ENCODE measurements around the gene EYS.

DNA sequence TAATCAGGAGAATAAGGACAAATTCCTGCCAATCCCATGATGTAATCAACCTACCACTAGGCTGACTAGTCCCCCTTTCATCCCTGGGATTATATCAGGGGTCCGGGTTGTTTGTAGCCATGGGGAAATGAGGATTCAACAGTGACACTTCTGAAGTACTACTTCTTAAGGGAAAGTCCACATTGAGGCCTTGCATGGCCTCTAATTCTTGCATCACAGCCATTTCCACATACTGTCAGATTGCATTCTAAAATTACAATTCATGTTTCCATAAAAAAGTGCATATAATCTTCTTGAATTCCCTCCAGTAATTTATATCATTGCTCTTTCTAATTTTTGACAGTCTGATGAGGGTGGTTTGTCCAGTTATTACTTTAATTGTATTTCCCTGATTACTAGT is 1887.2 kb downstream of the EYS start:
- TF ChIP-seq, protein P1, sequence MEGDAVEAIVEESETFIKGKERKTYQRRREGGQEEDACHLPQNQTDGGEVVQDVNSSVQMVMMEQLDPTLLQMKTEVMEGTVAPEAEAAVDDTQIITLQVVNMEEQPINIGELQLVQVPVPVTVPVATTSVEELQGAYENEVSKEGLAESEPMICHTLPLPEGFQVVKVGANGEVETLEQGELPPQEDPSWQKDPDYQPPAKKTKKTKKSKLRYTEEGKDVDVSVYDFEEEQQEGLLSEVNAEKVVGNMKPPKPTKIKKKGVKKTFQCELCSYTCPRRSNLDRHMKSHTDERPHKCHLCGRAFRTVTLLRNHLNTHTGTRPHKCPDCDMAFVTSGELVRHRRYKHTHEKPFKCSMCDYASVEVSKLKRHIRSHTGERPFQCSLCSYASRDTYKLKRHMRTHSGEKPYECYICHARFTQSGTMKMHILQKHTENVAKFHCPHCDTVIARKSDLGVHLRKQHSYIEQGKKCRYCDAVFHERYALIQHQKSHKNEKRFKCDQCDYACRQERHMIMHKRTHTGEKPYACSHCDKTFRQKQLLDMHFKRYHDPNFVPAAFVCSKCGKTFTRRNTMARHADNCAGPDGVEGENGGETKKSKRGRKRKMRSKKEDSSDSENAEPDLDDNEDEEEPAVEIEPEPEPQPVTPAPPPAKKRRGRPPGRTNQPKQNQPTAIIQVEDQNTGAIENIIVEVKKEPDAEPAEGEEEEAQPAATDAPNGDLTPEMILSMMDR (IDR thresholded peaks at IDR 0.05; ENCODE audit: low read length), result no peak
- TF ChIP-seq EZH2 (optimal IDR thresholded peaks at IDR 0.05; ENCODE audit: low read depth, low read length), result no peak
- TF ChIP-seq EZH2phosphoT487 (IDR thresholded peaks at IDR 0.05; ENCODE audit: low read length), result no peak

Data from MM.1S (cell line).